H1 (cell line): ENCODE results near the gene SND1. TPM values are rescaled to one million over a fixed set of nuclear protein-coding genes. Genes with fewer than 3 reads are reported as not detected.

Experiments
- CTCF ChIA-PET: fragments of 300-600 bp; sonication (Branson Sonifier 250); formaldehyde crosslinking; loops from one replicate; lab custom pipeline; 2021; ENCODE audit not compliant: partially characterized antibody; lab: Charles Lee
- POLR2A ChIA-PET: fragments of 300-600 bp; sonication (Branson Sonifier 250); formaldehyde crosslinking; loops from one replicate; lab custom pipeline; 2021; ENCODE audit warnings: inconsistent platforms; ENCODE audit not compliant: partially characterized antibody; lab: Charles Lee
- DNase-seq, 2 experiments: peaks; one replicate each; pipeline versions ENCODE4 v3.0.0 to v3.0.0-alpha.2; 2010 to 2022; ENCODE audit warnings: low spot score in 2 of 2, low read depth in 1 of 2, mixed read lengths in 1 of 2
- FAIRE-seq: peaks from 2 replicates; lab custom pipeline; 2011; peaks lifted over from hg19 to GRCh38; lab: Jason Lieb, UNC
- H2AFZ ChIP-seq: 2 replicates; pipeline ENCODE4 v1.8.1; 2012; ENCODE audit warnings: low read length, inconsistent platforms
- H2AK5ac ChIP-seq: 2 replicates; pipeline ENCODE4 v1.6.1; 2013; ENCODE audit warnings: low read depth, low read length
- H2BK120ac ChIP-seq: replicated peaks from 2 replicates; pipeline ENCODE3; 2013; ENCODE audit warnings: low read depth, low read length, inconsistent platforms
- H2BK12ac ChIP-seq: 2 replicates; pipeline ENCODE4 v1.6.1; 2013; ENCODE audit warnings: low read depth, low read length
- H2BK15ac ChIP-seq: 2 replicates; pipeline ENCODE4 v1.6.1; 2013; ENCODE audit warnings: low read length
- H2BK20ac ChIP-seq: 2 replicates; pipeline ENCODE4 v1.6.1; 2013; ENCODE audit warnings: low read length
- H2BK5ac ChIP-seq: 2 replicates; pipeline ENCODE4 v1.6.1; 2013; ENCODE audit warnings: low read depth, low read length
- H3K14ac ChIP-seq: 2 replicates; pipeline ENCODE4 v1.6.1; 2013; ENCODE audit warnings: inconsistent platforms; ENCODE audit not compliant: insufficient read length
- H3K18ac ChIP-seq: 2 replicates; pipeline ENCODE4 v1.6.1; 2013; ENCODE audit warnings: low read length; ENCODE audit errors: extremely low read depth
- H3K23ac ChIP-seq: 2 replicates; pipeline ENCODE4 v1.6.1; 2013; ENCODE audit warnings: inconsistent platforms; ENCODE audit not compliant: insufficient read length
- H3K23me2 ChIP-seq: 2 replicates; pipeline ENCODE4 v1.6.1; 2013; ENCODE audit warnings: low read depth, low read length
- H3K27ac ChIP-seq: 2 replicates; pipeline ENCODE4 v1.6.1; 2011; ENCODE audit warnings: low read depth, low read length, inconsistent platforms
- H3K27me3 ChIP-seq, 4 experiments: replicated peaks in 1 of 4; 1 replicate in 1 of 4; 2 replicates in 3 of 4; pipeline versions ENCODE4 v1.6.1 to v1.8.1; 2011 to 2013; ENCODE audit warnings: low read length in 3 of 4, mild to moderate bottlenecking in 3 of 4, inconsistent platforms in 2 of 4, mixed read lengths in 2 of 4, moderate library complexity in 1 of 4; ENCODE audit not compliant: control insufficient read depth in 3 of 4, insufficient read depth in 3 of 4; ENCODE audit errors: extremely low read depth in 1 of 4
- H3K36me3 ChIP-seq, 4 experiments: 2 replicates each; pipeline versions ENCODE4 v1.6.1 to v1.8.1; 2011 to 2013; ENCODE audit warnings: mild to moderate bottlenecking in 4 of 4, low read length in 3 of 4, moderate library complexity in 2 of 4, control low read depth in 1 of 4, inconsistent platforms in 1 of 4; ENCODE audit not compliant: insufficient read depth in 4 of 4, control insufficient read depth in 2 of 4
- H3K4ac ChIP-seq: replicated peaks from 2 replicates; pipeline ENCODE3; 2013; ENCODE audit warnings: low read length, low read depth, mixed read lengths, inconsistent platforms; ENCODE audit not compliant: insufficient read length
- H3K4me1 ChIP-seq, 4 experiments: replicated peaks in 1 of 4; 1 replicate in 1 of 4; 2 replicates in 3 of 4; pipeline versions ENCODE4 v1.6.1 to v1.8.1; 2011 to 2013; ENCODE audit warnings: low read length in 3 of 4, inconsistent platforms in 2 of 4, mixed read lengths in 1 of 4; ENCODE audit not compliant: insufficient read depth in 4 of 4, control insufficient read depth in 3 of 4
- H3K4me2 ChIP-seq, 2 experiments: 2 replicates each; pipeline versions ENCODE4 v1.6.1 to v1.8.1; 2011 to 2013; ENCODE audit warnings: low read depth in 2 of 2, low read length in 2 of 2, control low read depth in 1 of 2, inconsistent platforms in 1 of 2, mild to moderate bottlenecking in 1 of 2; ENCODE audit not compliant: insufficient read depth in 1 of 2
- H3K4me3 ChIP-seq, 4 experiments: fragments of 200-600, 300-600 bp in 1 of 4; sonication (generic), shearing (Covaris generic), sonication (Bioruptor Twin) in 1 of 4; 2 replicates each; pipeline versions ENCODE4 v1.5.1 to v1.8.1; 2011 to 2016; ENCODE audit warnings: low read length in 4 of 4, low read depth in 3 of 4, control low read depth in 2 of 4, inconsistent platforms in 2 of 4, mild to moderate bottlenecking in 2 of 4, mixed read lengths in 1 of 4, moderate library complexity in 1 of 4; ENCODE audit not compliant: insufficient read depth in 2 of 4; ENCODE audit errors: extremely low read depth in 1 of 4
- H3K56ac ChIP-seq: replicated peaks from 2 replicates; pipeline ENCODE3; 2013; ENCODE audit warnings: low read depth, mild to moderate bottlenecking, mixed read lengths, low read length, inconsistent platforms; ENCODE audit not compliant: insufficient read length
- H3K79me1 ChIP-seq: 2 replicates; pipeline ENCODE4 v1.6.1; 2013; ENCODE audit warnings: low read depth, low read length, control low read depth
- H3K79me2 ChIP-seq, 2 experiments: 2 replicates each; pipeline versions ENCODE4 v1.6.1 to v1.8.1; 2012 to 2013; ENCODE audit warnings: low read length in 2 of 2, mild to moderate bottlenecking in 2 of 2, inconsistent platforms in 1 of 2; ENCODE audit not compliant: insufficient read depth in 2 of 2, control insufficient read depth in 1 of 2
- H3K9ac ChIP-seq, 4 experiments: replicated peaks in 1 of 4; 1 replicate in 1 of 4; 2 replicates in 3 of 4; pipeline versions ENCODE4 v1.6.1 to v1.8.1; 2011 to 2013; ENCODE audit warnings: low read depth in 3 of 4, low read length in 3 of 4, control low read depth in 2 of 4, mild to moderate bottlenecking in 2 of 4, moderate library complexity in 2 of 4, inconsistent platforms in 1 of 4; ENCODE audit errors: extremely low read depth in 1 of 4
- H3K9me3 ChIP-seq, 2 experiments: 2 replicates each; pipeline versions ENCODE4 v1.6.1 to v1.8.1; 2012 to 2013; ENCODE audit warnings: mild to moderate bottlenecking in 2 of 2, moderate library complexity in 2 of 2, control low read depth in 1 of 2, inconsistent platforms in 1 of 2, low read depth in 1 of 2, low read length in 1 of 2, mixed read lengths in 1 of 2; ENCODE audit not compliant: insufficient read depth in 2 of 2
- H4K20me1 ChIP-seq, 2 experiments: replicated peaks in 1 of 2; 2 replicates each; pipeline versions ENCODE3 to v1.8.1; 2011 to 2013; ENCODE audit warnings: inconsistent platforms in 2 of 2, low read length in 2 of 2, mild to moderate bottlenecking in 1 of 2; ENCODE audit not compliant: insufficient read depth in 2 of 2, control insufficient read depth in 1 of 2
- H4K5ac ChIP-seq: 2 replicates; pipeline ENCODE4 v1.6.1; 2013; ENCODE audit warnings: low read length, low read depth, mixed read lengths, inconsistent platforms; ENCODE audit not compliant: insufficient read length
- H4K8ac ChIP-seq: 2 replicates; pipeline ENCODE4 v1.8.0; 2013; ENCODE audit warnings: mild to moderate bottlenecking, moderate library complexity, low read length, inconsistent platforms; ENCODE audit not compliant: insufficient read depth; ENCODE audit errors: extremely low read depth
- H4K91ac ChIP-seq: replicated peaks from 2 replicates; pipeline ENCODE3; 2013; ENCODE audit warnings: low read length, mixed read lengths, inconsistent platforms; ENCODE audit not compliant: insufficient read length
- CTCF ChIP-seq, 3 experiments: IDR thresholded peaks; 1 replicate in 2 of 3; 2 replicates in 1 of 3; pipeline versions ENCODE4 v1.5.1 to v1.6.1; 2011; ENCODE audit warnings: low read length in 3 of 3, mild to moderate bottlenecking in 3 of 3, inconsistent platforms in 2 of 3, low read depth in 1 of 3, moderate library complexity in 1 of 3; ENCODE audit not compliant: insufficient read depth in 1 of 3; ENCODE audit errors: control extremely low read depth in 1 of 3
- GABPA ChIP-seq: IDR thresholded peaks from 2 replicates; pipeline ENCODE4 v1.6.1; 2011; ENCODE audit warnings: mild to moderate bottlenecking, low read length, moderate library complexity, borderline replicate concordance; ENCODE audit not compliant: insufficient read depth
- GTF2F1 ChIP-seq: IDR thresholded peaks from 2 replicates; pipeline ENCODE4 v1.6.1; 2012; ENCODE audit warnings: low read depth, low read length, improper control_type of control experiment, borderline replicate concordance
- KDM5A ChIP-seq: fragments of 200-600 bp; IDR thresholded peaks from 2 replicates; pipeline ENCODE4 v1.7.1; 2012; ENCODE audit warnings: mild to moderate bottlenecking, low read length, inconsistent platforms, mixed read lengths
- NRF1 ChIP-seq: IDR thresholded peaks from 2 replicates; pipeline ENCODE4 v1.6.1; 2011; ENCODE audit warnings: mild to moderate bottlenecking, low read depth, low read length, improper control_type of control experiment
- POLR2A ChIP-seq, 2 experiments: IDR thresholded peaks; 1 replicate in 1 of 2; 2 replicates in 1 of 2; pipeline ENCODE4 v1.6.1; 2011; ENCODE audit warnings: low read depth in 2 of 2, low read length in 2 of 2, mild to moderate bottlenecking in 2 of 2; ENCODE audit errors: control extremely low read depth in 1 of 2
- WGBS, 2 experiments: shearing (Covaris generic) in 1 of 2; methylation state at CpG; one replicate each; pipeline versions ENCODE4 v1.1.6 to v1.1.7; 2013 to 2015; ENCODE audit warnings: low lambda C conversion rate in 2 of 2, mixed read lengths in 2 of 2, inconsistent platforms in 1 of 2, low coverage in 1 of 2, missing lambda C conversion rate in 1 of 2; ENCODE audit not compliant: insufficient replicate concordance in 2 of 2, insufficient coverage in 1 of 2, insufficient read length in 1 of 2; ENCODE audit errors: extremely low coverage in 1 of 2, missing lambda C conversion rate in 1 of 2; 5-methylcytosine and 5-hydroxymethylcytosine counted together
- polyA plus RNA-seq, 7 experiments: library from polyadenylated mRNA; depleted of rRNA in 3 of 7; stranded (reverse) in 5 of 7; unstranded in 2 of 7; fragments of >200 nt in 5 of 7; fragments of 200-250 nt in 2 of 7; gene quantifications; 1 replicate in 5 of 7; 2 replicates in 1 of 7; 4 replicates in 1 of 7; pipeline versions ENCODE4 v1.2.1 to v1.2.3, GENCODE V29; 2011 to 2013; ENCODE audit warnings: missing spikeins in 2 of 7, mixed read lengths in 2 of 7
- total RNA-seq: library from RNA; stranded (reverse); fragmentation: NEBNext Ultra II Directional; extraction: Animal tissue kit (Norgen Biotek cat#: 25700); gene quantifications from 2 replicates; pipeline ENCODE4 v1.2.1, GENCODE V29; 2021

SND1 gene
- total and polyA plus RNA-seq, 2 of the 8 experiments (the other 6 are each of a cell fraction or from before 2014, with no cell fraction given) = 122 to 290 TPM

GRCh38 chr7:127859330-127859729 lies 207.3 kb downstream of the SND1 start:
- Histone ChIP-seq H3K27me3 (no peaks in the 10 kb centered on the region), H3K36me3 (0 out of 8 replicates have a peak, but pooled peaks cover 0 to 3% (median 0%) of the 10 kb centered on the region in 4 experiments), H3K23ac (no peak overlapping the region), H2BK12ac (no peak overlapping the region), H2BK20ac (no peak overlapping the region), H2AFZ (no peak overlapping the region), H3K4me2 (no peak overlapping the region), H3K9ac (no peak overlapping the region), H4K8ac (no peak overlapping the region), H4K20me1 (peaks cover 0 to 3% of the 10 kb centered on the region in 2 experiments), H2BK5ac (no peak overlapping the region), H2BK15ac (no peak overlapping the region), H3K9me3 (no peaks in the 10 kb centered on the region), H4K5ac (no peak overlapping the region), H3K14ac (no peak overlapping the region), H3K56ac (no peak overlapping the region), H3K79me2 (peaks cover 0 to 20% of the 10 kb centered on the region in 2 experiments; a peak in 1 of 4 replicates), H3K4me1 (peaks cover 0 to 10% (median 1%) of the 10 kb centered on the region in 4 experiments; a peak in 3 of 7 replicates), H4K91ac (no peak overlapping the region), H3K18ac (no peak overlapping the region), H3K27ac (no peak overlapping the region), H3K4me3 (no peak overlapping the region), H3K4ac (no peak overlapping the region), H3K23me2 (no peaks in the 10 kb centered on the region), H2BK120ac (no peak overlapping the region), H3K79me1 (no peaks in the 10 kb centered on the region), H2AK5ac (no peak overlapping the region)
- DNase-seq (no peak), FAIRE-seq (no peak)
- ChIA-PET POLR2A (no interaction called here), CTCF (interaction anchor here (0.9 to 1.4 kb wide), 2 partner anchors 9 to 96 kb away, joined by 3 read pairs; no protein-coding TSS in a partner anchor)
- no peak for TF ChIP-seq GABPA
- no peak for TF ChIP-seq NRF1
- no peak for TF ChIP-seq GTF2F1
- TF ChIP-seq CTCF (IDR thresholded peaks at IDR 0.05; ENCODE audit: control extremely low read depth in 1 of 3, insufficient read depth in 1 of 3, low read depth in 1 of 3, low read length in 3 of 3) = no peak
- no peak for TF ChIP-seq KDM5A
- no peak for TF ChIP-seq POLR2A (IDR thresholded peaks at IDR 0.05; ENCODE audit: control extremely low read depth in 1 of 2, low read depth in 2 of 2, low read length in 2 of 2)
- 5% methylated on average over 1 of the region's 1 CpG; no CpG with 5 or more reads in 1 of the 2 experiments for WGBS, 2 experiments
